Muscle of back (tissue), 11 donors: Measurements from ENCODE around the gene FOXI2. TPM values are rescaled to one million over a fixed set of nuclear protein-coding genes. Genes with fewer than 3 reads are reported as not detected.

Experiments
- DNase-seq, 3 donors: peaks; one replicate each; pipeline versions ENCODE4 v3.0.0 to v3.0.0-alpha.2; 2013
- polyA plus RNA-seq, 10 donors: library from polyadenylated mRNA; unstranded; fragments of 120-200 nt; gene quantifications; one replicate each; pipeline ENCODE4 v1.2.1, GENCODE V29; 2013; ENCODE audit not compliant: insufficient read length in 10 of 10

The FOXI2 gene
- polyA plus RNA-seq, 10 donors: 0.20 to 0.50 (median 0.25) TPM

DNA sequence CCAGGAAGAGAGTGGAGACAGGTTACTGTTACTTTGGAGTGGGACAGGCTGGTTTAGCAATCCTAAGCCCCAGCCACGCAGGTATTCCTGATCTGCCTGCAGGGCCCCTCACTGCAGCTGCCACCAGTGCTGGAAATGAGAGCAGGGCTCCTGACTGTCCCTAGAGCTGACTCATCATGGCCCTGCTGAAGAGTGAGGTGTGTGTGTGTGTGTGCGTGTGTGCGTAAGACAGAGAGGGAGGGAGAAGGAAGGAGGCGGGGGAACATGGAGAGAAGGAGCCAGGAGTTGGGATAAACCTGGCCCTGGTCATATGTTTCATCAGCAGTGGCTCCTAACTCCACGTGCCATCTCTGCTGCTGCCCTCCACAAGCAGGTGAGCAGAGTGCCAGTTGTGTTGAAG lies 3.6 kb downstream of the FOXI2 start:
- DNase-seq: no peak

DNA sequence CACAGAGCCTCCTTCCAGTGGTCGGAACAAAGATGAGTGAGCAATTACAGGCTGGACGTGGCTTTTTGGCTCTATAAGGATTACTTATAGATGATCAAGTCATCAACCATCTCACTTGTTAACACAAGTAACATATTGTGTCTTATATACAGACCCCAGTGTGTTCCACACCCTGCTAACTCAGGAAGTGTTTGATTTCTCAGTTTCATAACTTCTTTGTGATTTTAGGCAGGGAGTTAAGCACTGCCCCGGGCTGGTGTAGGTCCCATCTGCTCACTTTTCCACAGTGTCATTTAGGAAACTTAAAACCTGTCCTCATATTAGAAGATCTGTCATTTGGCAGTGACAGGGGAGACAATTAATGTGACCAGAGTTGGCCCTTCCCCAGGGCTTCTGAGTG lies 6.2 kb downstream of the FOXI2 start:
- no peak for DNase-seq

DNA sequence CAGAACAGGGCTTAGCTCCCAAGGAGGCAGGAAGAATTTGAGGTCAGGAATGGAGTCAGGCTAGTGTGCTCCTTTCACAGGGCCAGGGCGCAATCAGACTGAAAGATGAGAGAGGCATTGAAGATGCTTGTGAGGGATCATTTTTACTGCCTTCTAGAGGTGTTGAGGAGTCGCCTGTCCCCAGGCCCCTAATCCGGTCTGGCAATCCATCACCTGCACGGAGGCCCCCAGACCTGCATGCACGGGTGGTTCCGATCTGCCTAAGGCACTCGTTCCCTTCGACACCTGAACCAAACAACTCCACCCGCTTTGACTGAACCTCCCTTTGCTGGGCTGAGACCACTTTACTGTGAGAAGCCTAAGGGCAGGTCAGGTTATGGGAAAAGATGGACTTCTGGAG lies 8.0 kb downstream of the FOXI2 start:
- no peak for DNase-seq

DNA sequence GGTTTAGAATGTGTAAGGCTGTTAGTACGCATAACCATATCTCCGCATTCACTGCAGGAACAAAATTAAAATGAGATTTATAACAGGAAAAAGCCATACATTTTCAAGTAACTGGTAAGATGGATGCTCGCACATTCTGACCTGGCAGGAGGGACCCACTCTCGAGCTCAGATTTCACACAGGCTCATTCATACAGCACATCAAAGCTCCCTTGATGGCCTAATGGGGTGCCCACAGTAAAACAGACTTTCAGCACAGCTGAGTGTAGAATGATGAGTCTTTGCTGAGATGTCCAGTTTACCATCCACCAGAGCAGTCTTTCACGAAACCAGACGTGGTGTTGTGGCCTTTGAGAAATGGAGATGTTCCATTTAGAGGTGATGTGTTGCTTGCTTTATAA lies 8.9 kb downstream of the FOXI2 start:
- no peak for DNase-seq

DNA sequence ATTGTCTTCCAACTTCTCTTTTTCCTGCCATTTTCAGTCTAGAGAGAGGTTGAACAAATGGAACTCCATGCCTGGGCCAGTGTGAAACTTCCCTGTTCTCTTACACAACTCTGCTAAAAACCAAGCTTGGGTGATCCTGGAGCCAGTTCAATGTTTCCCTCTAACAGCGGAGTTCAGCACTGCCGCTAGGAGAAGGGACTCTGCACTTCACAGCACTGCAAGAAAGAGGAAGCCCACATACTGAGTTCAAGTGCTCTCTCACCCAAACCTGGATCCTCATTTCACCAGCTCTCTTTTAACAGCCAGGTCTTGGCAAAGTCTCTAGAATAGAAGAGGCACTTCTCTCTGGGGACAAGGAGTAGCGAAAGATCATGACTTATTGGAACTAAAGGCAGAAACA lies 18.8 kb downstream of the FOXI2 start:
- no peak for DNase-seq

DNA sequence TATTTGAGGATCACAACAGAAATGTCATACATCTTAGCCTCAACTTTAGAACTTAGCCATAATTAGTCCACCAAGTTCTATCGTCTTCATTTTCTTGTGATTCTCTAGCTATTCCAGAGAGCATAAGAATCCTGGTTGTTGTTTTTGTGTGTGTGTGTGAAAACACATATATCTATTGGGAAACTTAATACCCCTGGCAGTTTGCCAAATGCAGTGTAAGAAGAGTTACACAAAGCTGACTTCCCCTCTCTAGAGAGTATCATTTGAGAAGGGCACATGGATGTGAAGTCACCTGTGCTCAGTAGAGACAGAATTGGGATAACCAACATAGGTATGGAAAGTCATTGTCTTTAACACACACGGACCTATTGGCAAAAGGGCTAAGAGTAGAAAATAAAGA lies 19.3 kb downstream of the FOXI2 start:
- no peak for DNase-seq

DNA sequence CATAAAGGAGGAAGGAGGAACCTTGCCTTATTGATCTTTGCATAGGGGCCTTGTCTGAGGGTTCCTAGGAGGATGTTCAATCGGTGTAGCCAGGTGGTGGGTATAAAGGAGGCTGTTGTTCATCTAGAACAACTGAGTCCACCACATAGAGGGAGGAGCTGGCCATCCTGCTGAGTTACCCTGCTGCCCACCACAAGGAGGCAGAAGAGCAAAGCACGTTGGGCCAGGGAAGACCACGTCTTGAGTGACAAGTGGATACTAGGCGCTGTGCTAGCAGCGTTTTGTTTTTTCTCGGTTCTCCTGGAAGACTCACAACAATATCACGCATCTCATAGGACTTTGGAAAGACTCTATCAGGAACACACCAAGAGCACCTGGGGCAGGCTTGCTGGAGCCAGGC lies 20.0 kb downstream of the FOXI2 start:
- DNase-seq: no peak

DNA sequence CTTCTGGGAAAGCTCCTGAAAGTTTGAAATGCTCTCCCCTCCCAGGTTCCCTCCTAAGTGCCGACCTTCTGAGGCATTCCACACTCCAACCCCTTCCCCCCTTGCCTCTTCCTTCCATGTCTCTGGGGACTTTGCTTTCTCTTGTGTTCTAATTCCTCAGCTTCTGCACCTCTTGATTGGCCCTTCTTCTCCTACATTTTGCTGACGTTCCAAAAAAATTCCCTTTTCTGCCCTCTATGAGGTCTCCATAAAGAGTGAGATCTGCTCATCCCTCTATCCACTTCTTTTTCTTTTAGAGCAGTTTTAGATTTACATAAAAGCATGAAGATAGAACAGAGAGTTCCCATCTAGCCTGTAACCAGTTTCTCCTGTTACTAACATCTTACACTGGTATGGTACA lies 22.3 kb downstream of the FOXI2 start:
- no peak for DNase-seq

DNA sequence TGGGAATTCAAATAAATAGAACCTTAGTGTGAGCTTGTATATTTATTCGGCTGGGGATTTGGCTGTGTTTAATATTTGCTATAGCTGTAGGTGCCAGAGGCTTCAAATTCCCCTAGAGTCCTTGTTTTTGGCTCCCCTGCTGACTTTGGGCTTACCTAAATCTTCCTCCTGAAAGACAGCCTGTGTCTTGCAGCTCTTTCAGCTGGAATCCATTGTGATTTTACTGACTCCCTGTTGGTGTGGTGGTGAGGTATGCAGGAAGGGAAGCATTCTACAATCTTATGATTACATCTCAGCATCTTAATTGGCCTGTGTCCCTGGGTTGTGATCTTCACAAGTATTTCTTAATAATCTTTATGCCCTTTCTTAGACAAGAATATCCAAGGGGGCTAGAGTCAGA lies 25.9 kb downstream of the FOXI2 start:
- DNase-seq: no peak

DNA sequence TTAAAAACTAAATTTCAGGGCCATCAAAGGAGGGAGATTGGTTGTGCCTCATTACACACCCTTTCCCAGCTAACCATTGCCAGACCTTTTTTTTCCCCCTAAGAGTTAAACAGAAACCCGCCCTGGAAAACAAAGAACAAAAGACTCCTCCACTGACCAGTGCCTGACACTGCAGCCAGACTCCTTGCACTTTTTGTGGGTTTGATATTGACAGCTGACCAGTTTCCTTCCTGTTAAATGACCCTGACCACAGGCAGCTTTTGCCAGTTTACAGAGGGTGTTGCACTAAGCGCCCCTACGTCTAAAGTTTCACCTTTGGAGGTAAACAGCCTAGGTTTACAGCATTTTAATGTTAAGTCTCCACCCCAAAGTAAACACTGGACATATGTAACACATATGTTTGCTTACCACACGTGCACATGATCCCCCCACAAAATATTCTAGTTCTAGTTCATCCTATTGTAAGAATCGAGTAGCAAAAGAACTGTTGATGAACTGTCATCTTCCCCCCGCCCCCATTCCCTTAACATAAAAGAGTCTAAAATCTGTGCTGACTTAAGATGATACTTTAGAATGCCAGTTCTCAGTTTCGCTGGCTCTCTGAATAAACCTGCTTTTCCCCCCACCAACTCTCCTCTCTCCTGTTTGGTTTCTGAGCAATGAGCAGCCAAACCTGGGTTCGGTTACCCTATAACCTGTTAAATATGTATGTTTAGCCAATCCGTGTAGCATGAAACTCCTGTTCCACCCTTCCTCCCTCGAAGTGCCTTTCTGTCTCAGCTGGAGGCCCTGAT lies 38.0 kb downstream of the FOXI2 start:
- DNase-seq: no peak

DNA sequence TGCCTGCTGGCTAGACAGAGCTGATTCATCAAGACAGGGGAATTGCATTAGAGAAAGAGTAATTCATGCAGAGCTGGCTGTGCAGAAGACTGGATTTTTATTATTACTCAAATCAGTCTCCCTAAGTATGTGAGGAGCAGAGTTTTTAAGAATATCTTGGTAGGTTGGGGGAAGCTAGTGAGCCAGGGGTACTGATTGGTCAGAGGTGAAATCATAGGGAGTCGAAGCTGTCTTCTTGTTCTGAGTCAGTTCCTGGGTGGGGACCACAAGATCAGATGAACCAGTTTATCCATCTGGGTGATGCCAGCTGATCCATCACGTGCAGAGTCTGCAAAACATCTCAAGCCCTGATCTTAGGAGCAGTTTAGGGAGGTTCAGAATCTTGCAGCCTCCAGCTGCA lies 39.8 kb downstream of the FOXI2 start:
- DNase-seq: no peak

DNA sequence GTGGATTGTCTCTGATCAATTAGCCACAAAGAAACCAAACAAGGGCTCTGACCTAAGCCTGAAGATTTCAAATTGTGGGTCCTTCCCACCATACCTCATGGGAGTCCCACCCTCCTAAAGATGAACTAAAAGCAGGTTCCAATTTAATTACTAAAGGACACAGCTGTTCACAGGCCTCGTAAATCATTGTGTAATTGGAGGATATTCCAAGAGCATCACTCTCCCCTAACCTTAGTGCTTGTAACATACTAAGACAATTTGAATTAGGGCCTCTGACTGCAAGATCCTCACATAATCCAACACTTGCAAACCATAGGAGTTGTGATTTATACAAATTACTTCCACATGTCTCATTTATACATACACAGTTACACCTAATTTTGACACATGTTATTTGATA lies 44.4 kb downstream of the FOXI2 start:
- no peak for DNase-seq

DNA sequence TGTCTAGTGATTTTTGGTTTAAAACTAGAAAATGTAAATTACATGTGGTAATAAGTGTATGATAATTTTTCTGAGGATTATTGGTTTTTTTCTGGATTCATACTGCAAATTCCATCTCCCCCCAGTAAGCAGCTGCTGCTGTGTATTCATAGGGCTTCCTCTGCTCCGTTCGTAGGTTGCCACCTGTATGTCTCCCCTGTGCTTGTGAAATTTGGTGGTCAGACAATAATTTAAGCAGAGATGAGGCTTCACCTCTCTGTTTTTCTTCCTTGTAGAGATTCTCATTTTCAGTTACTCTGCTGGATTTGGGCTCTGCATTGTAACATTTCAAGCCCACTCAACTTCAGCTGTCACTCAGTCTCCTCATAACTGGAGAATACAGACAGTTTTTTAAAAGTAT lies 50.9 kb downstream of the FOXI2 start:
- no peak for DNase-seq

DNA sequence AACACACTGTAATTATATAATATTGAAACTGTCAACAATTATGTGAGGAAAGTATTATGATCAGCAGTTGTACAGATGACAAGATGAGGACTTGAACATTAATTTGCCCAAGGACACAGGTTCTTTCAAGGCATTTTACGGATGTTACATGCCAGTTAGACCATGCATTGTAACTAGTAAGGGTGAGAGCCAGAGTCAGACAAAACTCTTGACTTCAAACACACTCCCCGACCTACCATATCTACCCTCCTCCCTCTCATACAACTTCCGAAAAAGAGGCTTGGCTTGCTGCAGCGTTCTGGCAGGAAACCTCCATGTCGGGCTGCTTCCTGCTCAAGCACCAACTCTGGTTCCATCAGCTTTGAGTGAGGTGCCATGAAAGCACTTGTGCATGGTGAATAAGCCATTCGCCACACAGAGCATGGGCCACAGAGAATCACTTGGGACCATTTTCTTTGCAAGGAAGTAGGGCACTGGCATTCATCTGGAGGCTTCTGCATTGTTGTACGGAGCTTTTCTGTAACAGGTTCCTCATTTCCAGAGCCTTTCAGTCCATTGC lies 53.2 kb downstream of the FOXI2 start:
- no peak for DNase-seq

Other genes with a start within 250 kb of the FOXI2 start
- gene NPS, start 187.9 kb upstream of the FOXI2 start, polyA plus RNA-seq: 1 to 10 TPM in 1 of 10 donors, not detected in 9; 1.4 TPM
- gene CLRN3, start 155.8 kb downstream of the FOXI2 start, polyA plus RNA-seq: under 1 TPM in 2 of 10 donors, not detected in 8; 0.11 to 0.20 TPM
- gene PTPRE, start 169.9 kb downstream of the FOXI2 start, polyA plus RNA-seq: 1 to 10 TPM; 4.4 to 9.5 (median 6.5) TPM